GM23338 (cell line): ENCODE data around the gene IRF3. TPM values are rescaled to one million over a fixed set of nuclear protein-coding genes. Genes with fewer than 3 reads are reported as not detected.

Experiments
- ATAC-seq: fragments of 200-7000 bp; cut with Tn5 transposase; 3 replicates; pipeline ENCODE4 v1.9.1; 2020
- DNase-seq: peaks from one replicate; pipeline ENCODE4 v3.0.0-alpha.2; 2015; ENCODE audit warnings: low spot score
- H2AFZ ChIP-seq: fragments of 200-600 bp; sonication (generic); 2 replicates; pipeline ENCODE4 v1.8.0; 2016; ENCODE audit warnings: antibody characterized with exemption, mild to moderate bottlenecking, moderate library complexity
- H3F3A ChIP-seq: fragments of 200-600 bp; sonication (generic); replicated peaks from 2 replicates; pipeline ENCODE4 v1.8.0; 2017; ENCODE audit warnings: antibody characterized with exemption, mixed run types, low read depth
- H3K27ac ChIP-seq: fragments of 200-600 bp; sonication (generic); 2 replicates; pipeline ENCODE4 v1.6.1; 2016; ENCODE audit warnings: low read depth
- H3K27me3 ChIP-seq: fragments of 200-600 bp; sonication (generic); 2 replicates; pipeline ENCODE4 v1.8.0; 2016; ENCODE audit warnings: mild to moderate bottlenecking, mixed run types, moderate library complexity; ENCODE audit not compliant: insufficient read depth
- H3K36me3 ChIP-seq: fragments of 200-600 bp; sonication (generic); 2 replicates; pipeline ENCODE4 v1.8.0; 2016; ENCODE audit warnings: mild to moderate bottlenecking; ENCODE audit not compliant: insufficient read depth
- H3K4me1 ChIP-seq: fragments of 200-600 bp; sonication (generic); 2 replicates; pipeline ENCODE4 v1.8.0; 2016; ENCODE audit warnings: mild to moderate bottlenecking, moderate library complexity; ENCODE audit not compliant: insufficient read depth
- H3K4me2 ChIP-seq: fragments of 200-600 bp; sonication (generic); 2 replicates; pipeline ENCODE4 v1.7.1; 2017; ENCODE audit warnings: mixed run types
- H3K4me3 ChIP-seq: fragments of 200-600 bp; sonication (generic); 2 replicates; pipeline ENCODE4 v1.6.1; 2016; ENCODE audit warnings: mixed run types
- H3K79me2 ChIP-seq: fragments of 200-600 bp; sonication (generic); replicated peaks from 2 replicates; pipeline ENCODE4 v1.8.0; 2017; ENCODE audit warnings: mild to moderate bottlenecking; ENCODE audit not compliant: insufficient read depth
- H3K9me2 ChIP-seq: fragments of 200-600 bp; sonication (generic); 2 replicates; pipeline ENCODE4 v1.8.0; 2017; ENCODE audit not compliant: insufficient read depth
- H4K20me1 ChIP-seq: fragments of 200-600 bp; sonication (generic); replicated peaks from 2 replicates; pipeline ENCODE4 v1.8.0; 2017; ENCODE audit warnings: mild to moderate bottlenecking; ENCODE audit not compliant: insufficient read depth
- H3K27ac Mint-ChIP-seq: 2 replicates; pipeline ENCODE4 v1.8.0; 2020; ENCODE audit warnings: inconsistent platforms, mild to moderate bottlenecking, moderate library complexity, mixed read lengths
- H3K27me3 Mint-ChIP-seq: 3 replicates; pipeline ENCODE4 v1.8.0; 2022; ENCODE audit warnings: low read depth, mild to moderate bottlenecking, moderate library complexity, mixed read lengths, inconsistent platforms; ENCODE audit not compliant: insufficient read depth, poor library complexity
- H3K36me3 Mint-ChIP-seq: 3 replicates; pipeline ENCODE4 v1.8.0; 2021; ENCODE audit warnings: low read depth, mild to moderate bottlenecking, inconsistent platforms, moderate library complexity, mixed read lengths
- H3K4me1 Mint-ChIP-seq: 3 replicates; pipeline ENCODE4 v1.8.0; 2020; ENCODE audit warnings: mild to moderate bottlenecking, inconsistent platforms, mixed read lengths
- H3K4me3 Mint-ChIP-seq: 3 replicates; pipeline ENCODE4 v1.8.0; 2021; ENCODE audit warnings: moderate library complexity, mild to moderate bottlenecking, inconsistent platforms, mixed read lengths
- H3K9me3 Mint-ChIP-seq: 3 replicates; pipeline ENCODE4 v1.8.0; 2020; ENCODE audit warnings: moderate library complexity, mild to moderate bottlenecking, inconsistent platforms, mixed read lengths
- CREB1 ChIP-seq: fragments of 250-450 bp; sonication (Bioruptor Pico); IDR thresholded peaks from 2 replicates; pipeline ENCODE4 v1.5.0; 2020; ENCODE audit warnings: low read depth, mild to moderate bottlenecking, moderate library complexity
- CTCF ChIP-seq, 2 experiments: fragments of 200-600 bp in 1 of 2; sonication (generic) in 1 of 2; conservative IDR thresholded peaks; 2 replicates each; pipeline versions ENCODE4 v1.5.1 to v1.6.1; 2016 to 2017; ENCODE audit warnings: antibody characterized with exemption in 2 of 2, low read depth in 2 of 2, mild to moderate bottlenecking in 2 of 2, moderate library complexity in 1 of 2
- EZH2 ChIP-seq: fragments of 200-600 bp; sonication (generic); IDR thresholded peaks from one replicate; pipeline ENCODE4 v1.8.0; 2017; ENCODE audit warnings: antibody characterized with exemption, mild to moderate bottlenecking, low read depth; ENCODE audit not compliant: unreplicated experiment
- EZH2phosphoT487 ChIP-seq: fragments of 200-600 bp; sonication (generic); IDR thresholded peaks from one replicate; pipeline ENCODE4 v1.8.1; 2018; ENCODE audit warnings: antibody characterized with exemption; ENCODE audit not compliant: unreplicated experiment
- JUNB ChIP-seq: IDR thresholded peaks from one replicate; pipeline ENCODE4 v1.6.1; 2016; ENCODE audit warnings: antibody characterized with exemption; ENCODE audit not compliant: unreplicated experiment
- NANOG ChIP-seq: IDR thresholded peaks from 2 replicates; pipeline ENCODE4 v1.6.1; 2016; ENCODE audit warnings: antibody characterized with exemption, borderline replicate concordance
- POLR2AphosphoS5 ChIP-seq: IDR thresholded peaks from 2 replicates; pipeline ENCODE4 v1.6.1; 2016; ENCODE audit warnings: antibody characterized with exemption, low read depth
- REST ChIP-seq: IDR thresholded peaks from one replicate; pipeline ENCODE4 v1.6.1; 2018; ENCODE audit warnings: antibody characterized with exemption; ENCODE audit not compliant: unreplicated experiment
- STAT1 ChIP-seq: IDR thresholded peaks from one replicate; pipeline ENCODE4 v1.6.1; 2016; ENCODE audit warnings: antibody characterized with exemption; ENCODE audit not compliant: unreplicated experiment
- ZNF114 ChIP-seq: fragments of 250-450 bp; sonication (Bioruptor Pico); IDR thresholded peaks from 2 replicates; pipeline ENCODE4 v1.5.0; 2020; ENCODE audit warnings: mild to moderate bottlenecking, moderate library complexity
- ZNF331 ChIP-seq: fragments of 250-450 bp; sonication (Bioruptor Pico); IDR thresholded peaks from 2 replicates; pipeline ENCODE4 v1.5.0; 2020; ENCODE audit warnings: low read depth, mild to moderate bottlenecking, moderate library complexity
- ZNF462 ChIP-seq: fragments of 250-450 bp; sonication (Bioruptor Pico); IDR thresholded peaks from 2 replicates; pipeline ENCODE4 v1.5.0; 2020; ENCODE audit warnings: mild to moderate bottlenecking, moderate library complexity
- polyA plus RNA-seq: library from polyadenylated mRNA; unstranded; fragments of >200 nt; fragmentation: Nextera tagmentation; extraction: Ambion mirVana; gene quantifications from 2 replicates; pipeline ENCODE4 v1.2.1, GENCODE V29; 2016
- total RNA-seq: library from RNA; depleted of rRNA; stranded (reverse); fragments of >200 nt; shearing (Covaris generic); gene quantifications from 2 replicates; pipeline ENCODE4 v1.2.3, GENCODE V29; 2014

The IRF3 gene
- total and polyA plus RNA-seq, 2 experiments from 2014 or later: 57.4 to 164 TPM

- TF ChIP-seq POLR2AphosphoS5 (no peak), JUNB (no peak), STAT1 (no peak), CREB1 (CRISPR knock-in tag) (no peak), CTCF (conservative IDR thresholded peaks at IDR 0.05; ENCODE audit: low read depth in 2 of 2) (no peak), EZH2phosphoT487 (no peak), ZNF331 (no peak), EZH2 (no peak)
Measured at GRCh38 chr19:49710372-49710951, 44.8 kb upstream of the IRF3 start (continued).

- Mint-ChIP-seq H3K4me3 (no peak overlapping the region), H3K36me3 (peaks cover 52% of the 10 kb centered on the region), H3K9me3 (no peaks in the 10 kb centered on the region), H3K4me1 (no peaks in the 10 kb centered on the region), H3K27me3 (peaks cover 13% of the 10 kb centered on the region), H3K27ac (no peak overlapping the region)
- no peak for DNase-seq
- Histone ChIP-seq H3K4me1 (no peaks in the 10 kb centered on the region), H3K4me2 (no peak overlapping the region), H3K4me3 (no peak overlapping the region), H3K36me3 (peaks cover 7% of the 10 kb centered on the region; the same call in 1 of the 2 replicates), H3F3A (no peaks in the 10 kb centered on the region), H3K27ac (no peak overlapping the region), H2AFZ (no peak overlapping the region), H3K79me2 (no peaks in the 10 kb centered on the region), H3K9me2 (no peaks in the 10 kb centered on the region), H3K27me3 (no peaks in the 10 kb centered on the region), H4K20me1 (no peaks in the 10 kb centered on the region)
- ATAC-seq: no peak
- TF ChIP-seq EZH2phosphoT487 (no peak), NANOG (no peak), CREB1 (CRISPR knock-in tag) (no peak), ZNF462 (CRISPR knock-in tag) (no peak), STAT1 (no peak), JUNB (no peak), REST (no peak), POLR2AphosphoS5 (no peak), EZH2 (no peak), ZNF114 (CRISPR knock-in tag) (no peak), ZNF331 (no peak)
Measured at GRCh38 chr19:49705919-49706318, 40.3 kb upstream of the IRF3 start.
